ENCODE data around the gene KBTBD13. TPM values are rescaled to one million over a fixed set of nuclear protein-coding genes. Genes with fewer than 3 reads are reported as not detected.
"Not testable (repeated sequence)": the region's sequence is repeated elsewhere in the genome, so short reads cannot be mapped to it uniquely, and the experiment has no call there.

KBTBD13 gene
- total RNA-seq, 1 donor from 2014 or later = not detected

DNA sequence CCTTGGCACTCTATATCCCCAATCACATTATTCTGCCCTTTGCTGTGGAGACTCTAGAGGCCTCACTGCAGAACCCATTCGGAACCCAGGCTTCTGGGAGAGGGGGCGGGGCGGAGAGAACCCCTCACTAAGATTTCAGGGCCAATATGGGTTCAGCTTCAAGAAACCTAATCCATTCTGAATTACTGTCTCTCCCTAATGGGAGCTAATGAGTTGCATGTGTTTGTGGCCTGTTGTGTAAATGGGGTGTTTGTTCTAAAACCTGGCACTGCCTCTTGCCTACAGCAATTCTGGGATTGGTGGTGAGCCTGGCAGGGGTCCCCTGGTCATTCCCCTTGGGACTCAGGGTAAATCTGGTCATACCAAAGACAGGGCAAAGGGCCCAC, 8.2 kb upstream of the KBTBD13 start:
- Histone ChIP-seq H3K36me3 (ENCODE audit: control insufficient read depth, insufficient read depth, low read length) (no peaks in the 10 kb centered on the region), H3K4me3 (ENCODE audit: low read depth, low read length) (no peak overlapping the region), H3K27me3 (ENCODE audit: control insufficient read depth, insufficient read depth, low read length) (peaks cover 31% of the 10 kb centered on the region)
- no peak for DNase-seq (ENCODE audit: low read depth)
- TF ChIP-seq, protein P1, sequence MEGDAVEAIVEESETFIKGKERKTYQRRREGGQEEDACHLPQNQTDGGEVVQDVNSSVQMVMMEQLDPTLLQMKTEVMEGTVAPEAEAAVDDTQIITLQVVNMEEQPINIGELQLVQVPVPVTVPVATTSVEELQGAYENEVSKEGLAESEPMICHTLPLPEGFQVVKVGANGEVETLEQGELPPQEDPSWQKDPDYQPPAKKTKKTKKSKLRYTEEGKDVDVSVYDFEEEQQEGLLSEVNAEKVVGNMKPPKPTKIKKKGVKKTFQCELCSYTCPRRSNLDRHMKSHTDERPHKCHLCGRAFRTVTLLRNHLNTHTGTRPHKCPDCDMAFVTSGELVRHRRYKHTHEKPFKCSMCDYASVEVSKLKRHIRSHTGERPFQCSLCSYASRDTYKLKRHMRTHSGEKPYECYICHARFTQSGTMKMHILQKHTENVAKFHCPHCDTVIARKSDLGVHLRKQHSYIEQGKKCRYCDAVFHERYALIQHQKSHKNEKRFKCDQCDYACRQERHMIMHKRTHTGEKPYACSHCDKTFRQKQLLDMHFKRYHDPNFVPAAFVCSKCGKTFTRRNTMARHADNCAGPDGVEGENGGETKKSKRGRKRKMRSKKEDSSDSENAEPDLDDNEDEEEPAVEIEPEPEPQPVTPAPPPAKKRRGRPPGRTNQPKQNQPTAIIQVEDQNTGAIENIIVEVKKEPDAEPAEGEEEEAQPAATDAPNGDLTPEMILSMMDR (IDR thresholded peaks at IDR 0.05; ENCODE audit: insufficient read depth, low read length, poor library complexity, severe bottlenecking) = no peak

DNA sequence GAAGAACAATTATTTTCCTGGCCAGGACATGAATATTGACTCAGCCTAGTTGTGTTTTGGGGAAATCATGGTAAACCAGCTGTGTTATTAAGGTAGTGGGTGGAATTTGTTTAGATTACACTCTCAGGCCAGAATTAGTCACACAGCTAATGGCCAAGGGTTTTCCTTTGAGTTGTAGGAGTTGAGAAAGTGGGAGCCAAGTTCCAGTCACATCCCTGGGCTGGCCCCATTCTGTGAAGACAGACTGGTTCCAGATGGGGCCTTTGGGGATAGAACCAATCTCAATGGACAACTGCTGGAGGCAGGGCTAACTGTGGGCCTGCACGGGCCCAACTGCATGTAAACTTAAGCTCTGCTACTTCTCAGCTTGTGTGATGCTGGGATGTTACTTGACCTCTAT, 7.4 kb upstream of the KBTBD13 start:
- TF ChIP-seq, protein P1 (IDR thresholded peaks at IDR 0.05; ENCODE audit: insufficient read depth, low read length, poor library complexity, severe bottlenecking) = no peak
- no peak overlapping the region for H3K4me3 ChIP-seq (ENCODE audit: low read depth, low read length)
- H3K36me3 ChIP-seq (ENCODE audit: control insufficient read depth, insufficient read depth, low read length) = no peaks in the 10 kb centered on the region
- no peak for DNase-seq (ENCODE audit: low read depth)
- H3K27me3 ChIP-seq (ENCODE audit: control insufficient read depth, insufficient read depth, low read length) = peaks cover 27% of the 10 kb centered on the region

GRCh38 chr15:65069779-65070546, 6.6 kb upstream of the KBTBD13 start:
- no peak for DNase-seq (ENCODE audit: low read depth)
- no peaks in the 10 kb centered on the region for H3K36me3 ChIP-seq (ENCODE audit: control insufficient read depth, insufficient read depth, low read length)
- peaks cover 26% of the 10 kb centered on the region for H3K27me3 ChIP-seq (ENCODE audit: control insufficient read depth, insufficient read depth, low read length)
- TF ChIP-seq, protein P1 (IDR thresholded peaks at IDR 0.05; ENCODE audit: insufficient read depth, low read length, poor library complexity, severe bottlenecking) = no peak
- no peak overlapping the region for H3K4me3 ChIP-seq (ENCODE audit: low read depth, low read length)

GRCh38 chr15:65071381-65071811, 5.2 kb upstream of the KBTBD13 start:
- Histone ChIP-seq H3K27me3 (ENCODE audit: control insufficient read depth, insufficient read depth, low read length) (peaks cover 15% of the 10 kb centered on the region), H3K36me3 (ENCODE audit: control insufficient read depth, insufficient read depth, low read length) (no peaks in the 10 kb centered on the region), H3K4me3 (ENCODE audit: low read depth, low read length) (no peak overlapping the region)
- TF ChIP-seq, protein P1 (IDR thresholded peaks at IDR 0.05; ENCODE audit: insufficient read depth, low read length, poor library complexity, severe bottlenecking) = no peak
- DNase-seq (ENCODE audit: low read depth) = no peak

- H3K4me3 ChIP-seq (ENCODE audit: low read depth, low read length) = no peak overlapping the region
- peaks cover 17% of the 10 kb centered on the region for H3K27me3 ChIP-seq (ENCODE audit: control insufficient read depth, insufficient read depth, low read length)
- no peak for DNase-seq (ENCODE audit: low read depth)
- no peaks in the 10 kb centered on the region for H3K36me3 ChIP-seq (ENCODE audit: control insufficient read depth, insufficient read depth, low read length)
- TF ChIP-seq, protein P1 (IDR thresholded peaks at IDR 0.05; ENCODE audit: insufficient read depth, low read length, poor library complexity, severe bottlenecking) = no peak
These were observed 4.5 kb upstream of the KBTBD13 start for GRCh38 chr15:65072027-65072426.

GRCh38 chr15:65072617-65073016, 3.9 kb upstream of the KBTBD13 start:
- no peak for DNase-seq (ENCODE audit: low read depth)
- no peaks in the 10 kb centered on the region for H3K36me3 ChIP-seq (ENCODE audit: control insufficient read depth, insufficient read depth, low read length)
- H3K27me3 ChIP-seq (ENCODE audit: control insufficient read depth, insufficient read depth, low read length) = peaks cover 17% of the 10 kb centered on the region
- H3K4me3 ChIP-seq (ENCODE audit: low read depth, low read length) = no peak overlapping the region
- TF ChIP-seq, protein P1 (IDR thresholded peaks at IDR 0.05; ENCODE audit: insufficient read depth, low read length, poor library complexity, severe bottlenecking) = no peak

DNA sequence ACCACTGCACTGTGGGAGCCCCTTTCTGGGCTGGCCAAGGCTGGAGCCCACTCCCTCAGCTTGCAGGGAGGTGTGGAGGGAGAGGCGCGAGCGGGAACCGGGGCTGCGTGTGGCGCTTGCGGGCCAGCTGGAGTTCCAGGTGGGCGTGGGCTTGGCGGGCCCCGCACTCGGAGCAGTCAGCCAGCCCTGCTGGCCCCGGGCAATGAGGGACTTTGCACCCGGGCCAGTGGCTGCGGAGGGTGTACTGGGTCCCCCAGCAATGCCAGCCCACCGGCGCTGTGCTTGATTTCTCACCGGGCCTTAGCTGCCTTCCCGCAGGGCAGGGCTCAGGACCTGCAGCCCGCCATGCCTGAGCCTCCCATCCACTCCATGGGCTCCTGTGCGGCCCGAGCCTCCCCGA, 1.6 kb upstream of the KBTBD13 start:
- H3K36me3 ChIP-seq (ENCODE audit: control insufficient read depth, insufficient read depth, low read length); DNase-seq (ENCODE audit: low read depth); H3K4me3 ChIP-seq (ENCODE audit: low read depth, low read length): not testable (repeated sequence)
- peaks cover 31% of the 10 kb centered on the region for H3K27me3 ChIP-seq (ENCODE audit: control insufficient read depth, insufficient read depth, low read length)

DNA sequence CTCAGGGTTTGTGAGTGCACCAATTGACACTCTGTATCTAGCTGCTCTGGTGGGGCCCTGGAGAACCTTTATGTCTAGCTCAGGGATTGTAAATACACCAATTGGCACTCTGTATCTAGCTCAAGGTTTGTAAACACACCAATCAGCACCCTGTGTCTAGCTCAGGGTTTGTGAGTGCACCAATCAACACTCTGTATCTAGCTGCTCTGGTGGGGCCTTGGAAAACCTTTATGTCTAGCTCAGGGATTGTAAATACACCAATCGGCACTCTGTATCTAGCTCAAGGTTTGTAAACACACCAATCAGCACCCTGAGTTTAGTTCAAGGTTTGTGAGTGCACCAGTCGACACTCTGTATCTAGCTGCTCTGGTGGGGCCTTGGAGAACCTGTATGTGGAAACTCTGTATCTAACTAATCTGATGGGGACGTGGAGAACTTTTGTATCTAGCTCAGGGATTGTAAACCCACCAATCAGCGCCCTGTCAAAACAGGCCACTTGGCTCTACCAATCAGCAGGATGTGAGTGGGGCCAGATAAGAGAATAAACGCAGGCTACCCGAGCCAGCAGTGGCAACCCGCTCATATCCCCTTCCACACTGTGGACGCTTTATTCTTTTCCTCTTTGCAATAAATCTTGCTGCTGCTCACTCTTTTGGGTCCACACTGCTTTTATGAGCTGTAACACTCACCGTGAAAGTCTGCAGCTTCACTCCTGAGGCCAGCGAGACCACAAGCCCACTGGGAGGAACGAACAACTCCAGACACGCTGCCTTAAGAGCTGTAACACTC, 745 bp upstream of the KBTBD13 start:
- not testable (repeated sequence) for H3K36me3 ChIP-seq (ENCODE audit: control insufficient read depth, insufficient read depth, low read length); H3K4me3 ChIP-seq (ENCODE audit: low read depth, low read length); DNase-seq (ENCODE audit: low read depth)
- peaks cover 33% of the 10 kb centered on the region for H3K27me3 ChIP-seq (ENCODE audit: control insufficient read depth, insufficient read depth, low read length)
